HG03571 (cell line): ENCODE results near the gene SCAF4.
"Not testable (repeated sequence)": the region's sequence is repeated elsewhere in the genome, so short reads cannot be mapped to it uniquely, and the experiment has no call there.

ENCODE experiments used
- ATAC-seq: cut with Tn5 transposase; IDR thresholded peaks from one replicate; pipeline ENCODE4 v1.9.1; 2021; ENCODE audit not compliant: unreplicated experiment

SCAF4 gene

DNA sequence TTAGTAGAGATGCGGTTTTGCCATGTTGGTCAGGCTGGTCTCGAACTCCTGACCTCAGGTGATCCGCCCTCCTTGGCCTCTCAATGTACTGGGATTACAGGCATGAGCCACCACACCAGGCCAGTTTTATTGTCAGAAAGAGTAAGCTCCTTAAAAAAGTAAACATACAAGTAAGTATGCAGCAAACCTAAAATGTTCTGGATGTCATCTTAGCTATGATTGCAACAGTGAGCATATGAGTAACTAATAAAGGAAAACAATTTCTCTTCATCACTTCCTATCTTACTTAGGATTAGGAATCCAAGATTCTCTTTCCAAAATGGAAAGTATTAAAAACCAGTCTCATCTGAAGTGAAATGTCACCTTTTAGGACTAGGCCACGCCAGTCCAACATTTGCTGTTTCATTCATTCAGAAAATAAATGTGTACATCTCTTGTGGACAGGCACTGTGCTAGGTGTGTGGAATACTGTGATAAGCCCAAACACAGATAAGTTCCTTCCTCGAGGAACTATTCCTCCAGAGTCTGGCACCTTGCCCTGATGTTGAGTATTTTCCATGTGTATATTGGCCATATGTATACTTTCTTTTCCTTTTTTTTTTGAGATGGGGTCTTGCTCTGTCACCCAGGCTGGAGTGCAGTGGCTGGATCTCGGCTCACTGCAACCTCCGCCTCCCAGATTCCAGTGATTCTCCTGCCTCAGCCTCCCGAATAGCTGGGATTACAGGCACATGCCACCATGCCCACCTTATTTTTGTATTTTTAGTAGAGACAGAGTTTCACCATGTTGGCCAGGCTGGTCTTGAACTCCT lies 5.9 kb upstream of the SCAF4 start:
- not testable (repeated sequence) for ATAC-seq

GRCh38 chr21:31735511-31735992 lies 3.6 kb upstream of the SCAF4 start:
- no peak for ATAC-seq

GRCh38 chr21:31733551-31734149 lies 1.7 kb upstream of the SCAF4 start:
- ATAC-seq: no peak

- ATAC-seq: no peak
Observed at GRCh38 chr21:31732597-31733550, 956 bp upstream of the SCAF4 start.

- ATAC-seq: peak; percentile 14
Observed at GRCh38 chr21:31731056-31731856, 662 bp downstream of the SCAF4 start.

DNA sequence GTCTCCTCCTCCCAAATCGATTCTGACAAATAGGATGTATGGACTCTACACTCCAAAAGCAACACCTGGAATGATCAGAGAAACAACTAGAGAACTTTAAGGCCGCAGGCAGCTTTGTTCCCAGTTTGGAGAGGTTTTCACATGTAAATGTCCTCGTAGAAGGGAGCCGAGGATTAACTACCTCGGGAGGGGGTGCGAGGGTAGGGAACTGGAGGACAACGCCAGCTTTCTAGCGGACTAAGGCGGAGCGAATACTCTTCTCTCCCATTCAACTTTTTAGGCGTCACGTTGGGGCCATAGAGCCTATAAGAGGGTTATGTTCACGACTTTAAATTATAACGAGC lies 1.2 kb downstream of the SCAF4 start:
- no peak for ATAC-seq

DNA sequence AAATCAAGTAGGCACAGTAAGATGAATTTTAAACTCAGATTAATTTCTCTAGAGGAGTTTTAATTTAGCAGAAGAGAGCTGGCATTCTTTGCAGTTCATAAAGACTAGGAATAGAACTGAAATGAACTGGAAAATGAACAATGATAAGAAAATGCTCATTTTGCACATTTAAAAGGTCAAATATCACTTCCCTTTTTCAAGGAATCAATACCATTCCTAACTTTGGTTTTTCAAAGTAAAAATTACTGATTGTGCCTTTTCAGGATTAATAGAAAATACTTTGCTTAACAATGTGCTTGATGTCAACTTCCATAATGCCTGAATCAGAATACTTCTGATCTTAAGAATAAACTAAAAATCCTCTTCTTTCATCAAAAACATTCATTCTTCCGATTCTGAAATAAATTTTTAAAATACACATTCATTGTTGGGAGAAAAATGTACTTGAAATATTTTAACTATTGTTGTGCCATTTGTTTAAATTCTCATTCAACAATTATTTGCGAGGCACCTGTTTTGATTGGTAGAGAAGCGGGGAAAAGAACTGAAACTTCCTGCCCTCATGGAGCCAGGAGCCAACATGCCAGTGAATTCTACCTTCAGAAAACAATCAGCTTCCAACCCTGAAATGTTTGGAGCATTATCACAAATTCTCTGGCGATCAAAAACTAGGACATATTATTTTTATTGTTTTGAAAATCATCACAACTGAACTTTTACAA lies 2.1 kb downstream of the SCAF4 start:
- no peak for ATAC-seq

DNA sequence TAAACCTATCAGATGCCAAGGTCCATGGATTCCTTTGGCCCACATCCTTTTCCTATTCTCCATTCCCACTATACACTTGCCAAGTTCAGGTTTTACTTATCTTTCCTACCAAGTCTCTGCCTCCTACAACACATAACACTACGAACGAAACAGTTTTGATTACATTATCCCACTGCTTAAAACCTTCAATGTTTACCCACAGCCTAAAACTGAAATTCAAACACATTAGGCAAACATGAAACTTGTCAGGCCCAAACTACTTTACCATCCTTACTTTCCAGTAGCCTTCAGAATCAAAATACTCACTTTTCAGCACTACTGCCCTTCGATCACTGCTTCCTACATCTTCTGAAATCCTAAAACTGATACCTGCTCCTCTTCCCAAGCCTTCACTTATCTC lies 3.0 kb downstream of the SCAF4 start:
- ATAC-seq: no peak

- ATAC-seq: no peak
Observed at GRCh38 chr21:31728191-31728590, 3.7 kb downstream of the SCAF4 start.

GRCh38 chr21:31727181-31727580 lies 4.7 kb downstream of the SCAF4 start:
- ATAC-seq: no peak

- ATAC-seq: no peak
Observed at GRCh38 chr21:31726407-31726806, 5.5 kb downstream of the SCAF4 start.

GRCh38 chr21:31725202-31725839 lies 6.6 kb downstream of the SCAF4 start:
- ATAC-seq: no peak

- no peak for ATAC-seq
Observed at GRCh38 chr21:31724552-31724951, 7.4 kb downstream of the SCAF4 start.

DNA sequence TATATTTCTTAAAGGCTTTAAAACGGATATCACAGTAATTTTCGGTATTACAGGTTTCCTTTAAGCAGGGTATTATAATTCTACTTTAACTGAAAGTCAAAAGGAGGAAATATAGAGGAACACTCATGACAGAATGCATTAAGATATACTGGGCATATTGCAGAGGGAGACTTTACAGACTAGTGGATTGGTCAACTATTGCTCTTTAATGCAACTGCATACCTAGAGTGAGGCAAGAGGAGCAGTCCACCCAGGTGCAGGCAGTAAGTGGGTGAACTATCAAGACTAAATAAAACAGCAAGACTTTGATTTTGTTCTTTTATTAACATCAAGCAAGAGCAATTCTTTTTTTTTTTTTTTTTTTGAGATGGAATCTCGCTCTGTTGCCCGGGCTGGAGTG lies 10.5 kb downstream of the SCAF4 start:
- no peak for ATAC-seq

DNA sequence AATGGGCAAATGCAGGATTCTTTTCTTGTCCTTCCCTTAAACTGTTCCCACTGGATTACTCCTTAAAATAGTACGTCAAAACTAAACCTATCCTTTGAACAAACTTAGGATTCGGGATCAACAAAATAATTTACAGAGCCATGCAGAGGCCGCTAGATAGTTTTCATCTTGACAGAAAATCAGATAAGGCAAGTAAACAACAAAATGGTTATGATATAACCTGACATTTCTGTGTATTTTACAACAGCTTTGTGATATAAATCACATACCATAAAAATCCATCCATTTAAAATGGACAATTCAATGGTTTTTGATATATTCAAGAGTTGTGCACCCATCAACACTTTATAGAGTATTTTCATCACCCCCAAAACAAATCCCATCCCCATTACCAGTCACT lies 11.2 kb downstream of the SCAF4 start:
- no peak for ATAC-seq

GRCh38 chr21:31720330-31720729 lies 11.6 kb downstream of the SCAF4 start:
- no peak for ATAC-seq

DNA sequence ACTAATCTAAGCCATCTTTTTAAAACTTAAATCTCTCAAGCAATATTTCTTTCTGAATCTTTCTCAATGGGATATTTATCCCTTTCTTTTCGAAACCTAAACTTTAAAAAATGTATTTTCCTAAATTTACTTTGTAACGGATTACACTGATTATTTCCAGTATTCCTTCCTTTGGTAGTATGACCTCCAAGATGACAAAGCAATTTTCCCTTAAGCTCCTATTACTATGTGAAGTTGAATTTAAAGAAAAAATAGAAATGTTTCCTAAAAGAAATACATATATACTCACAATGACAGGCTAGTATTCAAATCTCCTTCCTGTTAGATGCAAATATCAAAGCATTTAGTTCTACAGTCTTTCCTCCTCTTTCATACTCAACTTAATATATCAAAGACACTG lies 15.8 kb downstream of the SCAF4 start:
- no peak for ATAC-seq

DNA sequence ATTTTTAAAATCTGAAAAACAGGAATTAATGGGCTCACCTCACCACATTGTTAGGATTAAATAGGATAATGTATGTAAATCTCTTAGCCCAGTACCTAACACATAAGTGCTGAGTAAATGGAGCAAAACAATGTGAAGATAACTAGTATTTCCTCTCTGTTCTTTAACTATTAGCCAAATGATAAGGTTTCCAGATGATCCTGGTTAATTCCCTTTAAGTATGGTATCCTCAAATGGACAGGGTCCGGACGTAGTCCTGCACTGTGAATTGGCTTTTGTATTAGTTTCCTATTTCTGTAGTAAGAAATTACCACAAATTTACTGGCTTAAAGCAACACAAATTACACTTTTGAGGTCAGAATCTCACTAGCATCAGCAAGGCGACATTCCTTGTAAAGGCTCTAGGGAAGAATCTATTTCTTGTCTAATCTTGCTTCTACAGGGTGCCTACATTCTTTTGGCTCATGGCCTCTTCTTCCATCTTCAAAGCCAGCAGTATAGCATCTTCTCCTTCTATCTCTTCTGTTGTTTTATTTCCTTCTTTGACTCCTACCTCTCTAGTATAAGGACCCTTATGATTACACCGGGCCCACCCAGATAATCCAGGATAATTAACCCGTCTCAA lies 17.1 kb downstream of the SCAF4 start:
- ATAC-seq: no peak
